ENCODE measurements around the gene ZBTB1. TPM values are rescaled to one million over a fixed set of nuclear protein-coding genes. Genes with fewer than 3 reads are reported as not detected.

The ZBTB1 gene
- total RNA-seq, 6 experiments from 2014 or later = 10.6 to 16.8 (median 14.9) TPM

DNA sequence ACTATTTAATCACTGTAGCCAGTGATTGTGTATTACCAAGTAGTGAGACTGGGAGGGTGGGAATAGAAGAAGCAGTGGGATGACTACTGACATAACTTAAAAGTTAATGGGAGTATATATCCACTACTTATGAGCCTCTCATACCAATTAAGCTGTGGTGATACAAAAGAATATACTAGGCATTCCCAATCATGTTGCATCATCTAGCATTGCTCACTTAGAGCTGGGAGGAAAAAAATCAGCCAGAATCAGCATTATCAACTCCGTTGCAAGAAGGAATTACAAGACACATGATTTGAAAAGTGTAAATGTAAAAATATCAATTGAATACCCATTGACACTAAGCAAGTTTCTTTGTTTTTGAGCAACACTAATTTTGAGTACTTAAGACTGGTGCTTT lies 44.4 kb downstream of the ZBTB1 start:
- no peaks in the 10 kb centered on the region for H3K36me3 ChIP-seq
- intact Hi-C loops (cut with DNase I) = no loop called here
- no peaks in the 10 kb centered on the region for H3K9me3 ChIP-seq
- DNase-seq (no peak), ATAC-seq (no peak)
- H3K27ac ChIP-seq = no peak overlapping the region
- TF ChIP-seq, protein P1, sequence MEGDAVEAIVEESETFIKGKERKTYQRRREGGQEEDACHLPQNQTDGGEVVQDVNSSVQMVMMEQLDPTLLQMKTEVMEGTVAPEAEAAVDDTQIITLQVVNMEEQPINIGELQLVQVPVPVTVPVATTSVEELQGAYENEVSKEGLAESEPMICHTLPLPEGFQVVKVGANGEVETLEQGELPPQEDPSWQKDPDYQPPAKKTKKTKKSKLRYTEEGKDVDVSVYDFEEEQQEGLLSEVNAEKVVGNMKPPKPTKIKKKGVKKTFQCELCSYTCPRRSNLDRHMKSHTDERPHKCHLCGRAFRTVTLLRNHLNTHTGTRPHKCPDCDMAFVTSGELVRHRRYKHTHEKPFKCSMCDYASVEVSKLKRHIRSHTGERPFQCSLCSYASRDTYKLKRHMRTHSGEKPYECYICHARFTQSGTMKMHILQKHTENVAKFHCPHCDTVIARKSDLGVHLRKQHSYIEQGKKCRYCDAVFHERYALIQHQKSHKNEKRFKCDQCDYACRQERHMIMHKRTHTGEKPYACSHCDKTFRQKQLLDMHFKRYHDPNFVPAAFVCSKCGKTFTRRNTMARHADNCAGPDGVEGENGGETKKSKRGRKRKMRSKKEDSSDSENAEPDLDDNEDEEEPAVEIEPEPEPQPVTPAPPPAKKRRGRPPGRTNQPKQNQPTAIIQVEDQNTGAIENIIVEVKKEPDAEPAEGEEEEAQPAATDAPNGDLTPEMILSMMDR (IDR thresholded peaks at IDR 0.05) = no peak
- TF ChIP-seq POLR2A (IDR thresholded peaks at IDR 0.05) = no peak
- peaks cover 0 to 12% of the 10 kb centered on the region in 2 donors for H3K27me3 ChIP-seq
- peaks cover 0 to 9% (median 0%) of the 10 kb centered on the region in 4 donors for H3K4me1 ChIP-seq
- no peak overlapping the region for H3K4me3 ChIP-seq
- 63% methylated on average over 1 of the region's 1 CpG for WGBS (ENCODE audit: insufficient coverage, low coverage, low lambda C conversion rate, missing lambda C conversion rate)

- H3K27ac ChIP-seq = no peak within 1 kb of the TSS
- H3K27me3 ChIP-seq = peaks cover 0 to 12% of the 10 kb centered on the region in 2 donors
- TF ChIP-seq, protein P1 (IDR thresholded peaks at IDR 0.05) = no peak
- TF ChIP-seq POLR2A (IDR thresholded peaks at IDR 0.05) = no peak
- no peaks in the 10 kb centered on the region for H3K9me3 ChIP-seq
- H3K36me3 ChIP-seq = no peaks in the 10 kb centered on the region
- peaks cover 0 to 9% (median 0%) of the 10 kb centered on the region in 4 donors for H3K4me1 ChIP-seq
- intact Hi-C loops (cut with DNase I) = no loop called here
- WGBS (ENCODE audit: insufficient coverage, low coverage, low lambda C conversion rate, missing lambda C conversion rate) = 9% methylated on average over 45 of the region's 54 CpGs
- peak; percentile 38 to 51 (median 47) for DNase-seq
- peak; percentile 74 to 78 (median 78) for ATAC-seq
- H3K4me3 ChIP-seq = peak within 1 kb of the TSS; percentile 15 to 38 (median 25)
Observed at GRCh38 chr14:64549791-64550620, 45.4 kb downstream of the ZBTB1 start, which contains the start of gene PPP1R36. PPP1R36 (plus strand) TSS chr14:64549961; CDS start chr14:64549998, 37 bp downstream.

GRCh38 chr14:64550621-64551333 lies 46.2 kb downstream of the ZBTB1 start:
- Histone ChIP-seq H3K27ac (no peak overlapping the region), H3K4me3 (peak overlapping the region in 1 of 3 donors; percentile 15), H3K9me3 (no peaks in the 10 kb centered on the region), H3K36me3 (no peaks in the 10 kb centered on the region), H3K4me1 (peaks cover 0 to 9% (median 0%) of the 10 kb centered on the region in 4 donors), H3K27me3 (peaks cover 0 to 12% of the 10 kb centered on the region in 2 donors)
- ATAC-seq = no peak
- 39% methylated on average over 7 of the region's 7 CpGs for WGBS (ENCODE audit: insufficient coverage, low coverage, low lambda C conversion rate, missing lambda C conversion rate)
- intact Hi-C loops (cut with DNase I) = no loop called here
- TF ChIP-seq, protein P1 (IDR thresholded peaks at IDR 0.05) = no peak
- TF ChIP-seq POLR2A (IDR thresholded peaks at IDR 0.05) = no peak
- no peak for DNase-seq

DNA sequence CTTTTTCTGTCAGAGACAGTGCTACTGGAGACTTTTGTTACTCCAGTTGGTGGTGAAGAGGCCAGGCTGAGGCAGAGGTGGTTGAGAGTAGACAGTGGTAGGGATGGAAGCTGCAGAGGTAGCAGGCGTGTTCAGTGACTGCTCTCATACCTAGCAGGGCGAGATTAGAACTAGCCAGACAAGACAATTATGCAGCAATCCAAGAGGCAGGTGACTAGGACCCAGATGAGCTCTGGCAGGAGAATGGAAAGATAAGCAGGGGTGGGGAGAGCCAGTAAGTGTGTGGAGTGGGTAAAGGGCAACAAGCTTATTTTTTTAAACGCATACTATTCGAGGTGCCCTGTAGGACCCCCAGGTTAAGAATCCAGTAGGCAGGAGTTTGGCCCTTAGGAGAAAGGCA lies 50.0 kb downstream of the ZBTB1 start:
- DNase-seq = no peak
- peaks cover 0 to 11% of the 10 kb centered on the region in 2 donors for H3K27me3 ChIP-seq
- H3K36me3 ChIP-seq = no peaks in the 10 kb centered on the region
- no peak overlapping the region for H3K27ac ChIP-seq
- WGBS (ENCODE audit: insufficient coverage, low coverage, low lambda C conversion rate, missing lambda C conversion rate) = 60% methylated on average over 4 of the region's 4 CpGs
- intact Hi-C loops (cut with DNase I) = no loop called here
- no peak for ATAC-seq
- H3K4me1 ChIP-seq = peaks cover 0 to 8% (median 0%) of the 10 kb centered on the region in 4 donors
- TF ChIP-seq, protein P1 (IDR thresholded peaks at IDR 0.05) = no peak
- TF ChIP-seq POLR2A (IDR thresholded peaks at IDR 0.05) = no peak
- no peaks in the 10 kb centered on the region for H3K9me3 ChIP-seq
- H3K4me3 ChIP-seq = no peak overlapping the region
